ENCODE data around the gene PGF.

Gene PGF

GRCh38 chr14:74891870-74892269, 63.5 kb downstream of the PGF start:
- no peak for DNase-seq

Measured in NCI-H2171 (cell line).